Activated naive CD8-positive, alpha-beta T cell treated with anti-CD3 and anti-CD28 coated beads, Interleukin-2, amount 10 ng/mL, durations not matched to agents 7 days and 5 days (primary cell): ENCODE measurements around the gene MRM2. TPM values are rescaled to one million over a fixed set of nuclear protein-coding genes. Genes with fewer than 3 reads are reported as not detected.

Experiments used
- ATAC-seq: fragments of 150-1000 bp; cut with Tn5 transposase; one replicate; pipeline ENCODE4 v1.10.0; 2021; ENCODE audit warnings: low read depth, moderate library complexity
- POLR2A ChIA-PET: fragments of 350-600 bp; sonication (Branson Sonifier 250); formaldehyde crosslinking; loops from one replicate; lab custom pipeline; 2021; ENCODE audit warnings: antibody characterized with exemption; lab: Charles Lee
- DNase-seq: peaks from one replicate; pipeline ENCODE4 v3.0.0; 2021
- H3K27ac Mint-ChIP-seq: one replicate; pipeline ENCODE4 v1.8.0; 2022; ENCODE audit warnings: mild to moderate bottlenecking, mixed read lengths
- H3K27me3 Mint-ChIP-seq: one replicate; pipeline ENCODE4 v1.8.0; 2022; ENCODE audit warnings: mild to moderate bottlenecking, moderate library complexity, mixed read lengths
- H3K36me3 Mint-ChIP-seq: one replicate; pipeline ENCODE4 v1.8.0; 2021; ENCODE audit warnings: mild to moderate bottlenecking, mixed read lengths
- H3K4me1 Mint-ChIP-seq: one replicate; pipeline ENCODE4 v1.8.0; 2021; ENCODE audit warnings: mixed read lengths
- H3K4me3 Mint-ChIP-seq: one replicate; pipeline ENCODE4 v1.8.0; 2022; ENCODE audit warnings: mild to moderate bottlenecking, moderate library complexity, mixed read lengths
- H3K9me3 Mint-ChIP-seq: one replicate; pipeline ENCODE4 v1.8.0; 2021; ENCODE audit warnings: mixed read lengths
- total RNA-seq, 2 experiments: library from RNA; stranded (reverse); gene quantifications; one replicate each; pipeline ENCODE4 v1.2.3, GENCODE V29; 2021

Gene MRM2
- total RNA-seq, 2 experiments from 2014 or later: 27.4 to 29.3 TPM

DNA sequence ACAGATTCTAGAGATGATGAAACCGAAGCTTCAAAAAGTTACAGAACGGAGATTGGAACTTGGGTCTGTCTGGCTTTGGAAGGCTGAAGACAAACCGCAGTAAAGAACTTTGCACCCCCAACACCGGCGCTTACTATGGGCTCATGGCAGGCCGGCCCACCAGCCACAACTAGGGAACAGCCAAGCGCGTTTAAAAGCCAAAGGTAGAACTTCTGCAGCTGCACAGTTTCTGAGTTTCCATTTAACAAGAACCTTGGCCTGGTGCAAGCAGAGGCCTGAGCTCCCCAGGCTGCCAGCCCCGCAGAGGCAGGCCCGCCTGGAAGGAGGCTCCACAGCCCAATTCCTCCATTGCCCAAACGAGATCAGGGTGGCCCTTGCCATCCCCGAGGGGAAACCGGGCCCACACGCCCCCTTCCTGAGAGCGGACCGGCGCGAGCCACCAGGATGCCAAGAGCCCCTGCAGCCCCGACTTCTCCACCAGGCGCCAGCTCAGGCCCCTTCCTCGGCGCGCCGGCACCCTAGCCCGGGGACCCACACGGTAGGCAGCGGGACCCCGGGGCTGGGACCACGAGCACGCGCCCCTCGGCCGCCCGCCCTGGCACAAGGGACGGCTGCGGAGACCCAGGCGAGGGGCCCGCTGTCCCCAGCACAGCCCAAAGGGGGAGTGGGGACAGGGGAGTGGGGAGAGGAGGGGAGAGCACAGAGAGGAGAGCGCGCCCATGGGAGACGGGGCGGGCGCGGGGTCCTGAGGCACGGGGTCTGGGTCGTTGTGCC, 9.8 kb downstream of the MRM2 start:
- Mint-ChIP-seq H3K36me3 (peaks cover 8% of the 10 kb centered on the region), H3K27ac (peak overlapping the region; percentile 67), H3K9me3 (no peaks in the 10 kb centered on the region), H3K4me3 (peak overlapping the region; percentile 89), H3K4me1 (peaks cover 10% of the 10 kb centered on the region), H3K27me3 (no peaks in the 10 kb centered on the region)
- peak; percentile 37 for ATAC-seq
- DNase-seq: peak; percentile 64
- POLR2A ChIA-PET: interaction anchor here (0.6 to 2.2 kb wide), 5 partner anchors 10 to 122 kb away, joined by 3 to 21 read pairs (median 3); partner anchors contain the start of genes MRM2 and NUDT1

- Mint-ChIP-seq H3K27me3 (no peaks in the 10 kb centered on the region), H3K36me3 (peaks cover 10% of the 10 kb centered on the region), H3K27ac (no peak overlapping the region), H3K9me3 (no peaks in the 10 kb centered on the region), H3K4me1 (peaks cover 10% of the 10 kb centered on the region), H3K4me3 (no peak overlapping the region)
- no peak for DNase-seq
- POLR2A ChIA-PET: interaction anchor here (0.6 kb wide), 1 partner anchor 169 kb away, joined by 3 read pairs; no protein-coding TSS in a partner anchor
- no peak for ATAC-seq
Measured at GRCh38 chr7:2230882-2231281, 11.1 kb downstream of the MRM2 start.

DNA sequence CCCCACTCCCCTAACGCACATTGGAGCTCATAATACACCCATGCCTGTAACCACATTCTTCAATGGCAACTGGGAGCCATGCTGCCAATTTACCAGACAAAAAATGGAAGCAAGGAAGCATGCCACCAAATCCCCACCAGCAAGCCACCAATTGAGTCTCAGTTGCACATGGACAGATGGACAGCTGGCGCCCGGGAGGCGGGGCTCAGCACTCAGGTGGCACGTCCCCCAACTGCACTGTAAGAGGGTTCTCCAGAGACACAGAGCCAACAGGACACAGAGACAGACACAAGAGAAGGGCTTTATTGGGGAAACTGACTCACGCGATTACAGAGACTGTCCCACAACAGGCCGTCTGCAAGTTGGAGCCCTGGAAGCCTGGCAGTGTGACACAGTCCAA, 11.8 kb downstream of the MRM2 start:
- DNase-seq: no peak
- Mint-ChIP-seq H3K9me3 (no peaks in the 10 kb centered on the region), H3K36me3 (peaks cover 14% of the 10 kb centered on the region), H3K27me3 (no peaks in the 10 kb centered on the region), H3K4me3 (no peak overlapping the region), H3K4me1 (peaks cover 10% of the 10 kb centered on the region), H3K27ac (no peak overlapping the region)
- ATAC-seq: no peak
- POLR2A ChIA-PET: interaction anchor here (0.6 kb wide), 1 partner anchor 170 kb away, joined by 3 read pairs; no protein-coding TSS in a partner anchor

- Mint-ChIP-seq H3K36me3 (peaks cover 12% of the 10 kb centered on the region), H3K4me3 (no peak overlapping the region), H3K27ac (no peak overlapping the region), H3K9me3 (no peaks in the 10 kb centered on the region), H3K27me3 (no peaks in the 10 kb centered on the region), H3K4me1 (peaks cover 10% of the 10 kb centered on the region)
- DNase-seq (no peak), ATAC-seq (no peak)
- POLR2A ChIA-PET: no interaction called here
Measured at GRCh38 chr7:2229467-2229866, 12.5 kb downstream of the MRM2 start.

DNA sequence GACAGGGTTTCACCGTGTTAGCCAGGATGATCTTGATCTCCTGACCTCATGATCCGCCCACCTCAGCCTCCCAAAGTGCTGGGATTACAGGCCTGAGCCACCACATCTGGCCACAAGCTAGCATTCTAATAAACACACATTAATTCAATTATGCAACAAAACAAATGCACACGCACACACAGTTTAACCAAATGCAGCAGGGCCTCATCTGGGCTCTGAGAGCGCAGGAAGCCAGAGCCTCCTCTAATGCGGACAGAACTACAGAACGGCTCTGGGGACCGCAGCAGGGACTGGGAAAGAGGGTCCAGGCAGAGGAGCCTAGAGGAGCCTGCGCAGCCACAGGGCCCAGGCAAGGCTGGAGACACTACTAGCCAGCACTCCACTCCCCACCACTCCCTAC, 13.1 kb downstream of the MRM2 start:
- Mint-ChIP-seq H3K27me3 (no peaks in the 10 kb centered on the region), H3K36me3 (peaks cover 15% of the 10 kb centered on the region), H3K4me3 (no peak overlapping the region), H3K9me3 (no peaks in the 10 kb centered on the region), H3K4me1 (peaks cover 10% of the 10 kb centered on the region), H3K27ac (no peak overlapping the region)
- POLR2A ChIA-PET: no interaction called here
- no peak for DNase-seq
- ATAC-seq: no peak

DNA sequence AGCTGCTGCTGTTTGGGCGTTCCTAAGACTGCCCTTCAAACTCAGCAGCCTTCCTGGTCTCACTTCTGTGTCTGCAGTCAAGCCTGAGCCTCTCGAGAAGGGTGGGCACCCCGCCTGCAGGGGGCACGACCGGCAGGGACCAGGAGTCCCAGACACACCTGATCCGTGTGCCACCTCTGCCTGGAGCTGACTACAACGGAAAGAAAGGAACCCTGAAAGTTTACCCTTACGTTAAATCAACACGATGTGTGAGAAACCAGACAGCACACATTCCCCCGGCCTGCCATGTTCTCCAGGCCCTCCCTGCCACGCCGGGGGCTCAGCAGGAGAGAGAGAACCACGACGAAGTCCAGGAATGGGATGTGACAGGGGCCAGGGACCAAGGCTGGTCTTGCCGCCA, 14.3 kb downstream of the MRM2 start:
- POLR2A ChIA-PET: no interaction called here
- Mint-ChIP-seq H3K36me3 (peaks cover 15% of the 10 kb centered on the region), H3K27ac (no peak overlapping the region), H3K27me3 (no peaks in the 10 kb centered on the region), H3K4me1 (peaks cover 5% of the 10 kb centered on the region), H3K4me3 (no peak overlapping the region), H3K9me3 (no peaks in the 10 kb centered on the region)
- ATAC-seq (no peak), DNase-seq (no peak)

GRCh38 chr7:2225830-2226229, 16.2 kb downstream of the MRM2 start:
- no peak for ATAC-seq
- Mint-ChIP-seq H3K27ac (no peak overlapping the region), H3K4me3 (no peak overlapping the region), H3K27me3 (no peaks in the 10 kb centered on the region), H3K36me3 (peaks cover 18% of the 10 kb centered on the region), H3K4me1 (no peaks in the 10 kb centered on the region), H3K9me3 (no peaks in the 10 kb centered on the region)
- POLR2A ChIA-PET: no interaction called here
- DNase-seq: no peak

GRCh38 chr7:2225336-2225735, 16.7 kb downstream of the MRM2 start:
- POLR2A ChIA-PET: no interaction called here
- Mint-ChIP-seq H3K27ac (no peak overlapping the region), H3K4me1 (no peaks in the 10 kb centered on the region), H3K4me3 (no peak overlapping the region), H3K36me3 (peaks cover 18% of the 10 kb centered on the region), H3K27me3 (no peaks in the 10 kb centered on the region), H3K9me3 (no peaks in the 10 kb centered on the region)
- no peak for ATAC-seq
- no peak for DNase-seq

- Mint-ChIP-seq H3K27ac (no peak overlapping the region), H3K4me1 (no peaks in the 10 kb centered on the region), H3K9me3 (no peaks in the 10 kb centered on the region), H3K36me3 (peaks cover 18% of the 10 kb centered on the region), H3K4me3 (no peak overlapping the region), H3K27me3 (no peaks in the 10 kb centered on the region)
- ATAC-seq (no peak), DNase-seq (no peak)
- POLR2A ChIA-PET: no interaction called here
Measured at GRCh38 chr7:2224934-2225333, 17.1 kb downstream of the MRM2 start.

DNA sequence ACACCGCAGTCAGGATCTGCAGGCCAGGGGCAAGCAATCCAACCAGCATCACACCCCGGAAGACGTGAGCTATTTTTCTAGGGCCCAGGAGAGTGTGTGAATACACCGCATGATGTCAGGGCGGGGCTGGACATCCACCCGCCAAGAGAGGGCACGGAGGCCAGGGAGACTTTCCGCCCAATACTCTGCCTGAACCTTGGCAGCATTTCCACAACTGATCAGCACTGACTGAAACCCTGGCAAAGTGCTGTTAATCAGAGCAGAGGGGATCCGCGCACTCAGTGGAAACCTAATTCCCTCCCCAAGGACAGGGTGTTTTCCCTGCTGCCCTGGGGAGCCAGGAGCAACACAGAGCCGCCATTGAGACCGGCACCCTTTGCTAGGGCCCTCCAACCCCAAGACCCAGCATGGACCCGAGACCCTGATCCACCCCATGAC, 17.5 kb downstream of the MRM2 start:
- POLR2A ChIA-PET: no interaction called here
- no peak overlapping the region for H3K4me3 Mint-ChIP-seq
- no peaks in the 10 kb centered on the region for H3K9me3 Mint-ChIP-seq
- H3K27me3 Mint-ChIP-seq: no peaks in the 10 kb centered on the region
- no peak overlapping the region for H3K27ac Mint-ChIP-seq
- no peaks in the 10 kb centered on the region for H3K4me1 Mint-ChIP-seq
- DNase-seq (no peak), ATAC-seq (no peak)
- H3K36me3 Mint-ChIP-seq: peaks cover 18% of the 10 kb centered on the region

- Mint-ChIP-seq H3K27me3 (no peaks in the 10 kb centered on the region), H3K4me1 (no peaks in the 10 kb centered on the region), H3K36me3 (peaks cover 18% of the 10 kb centered on the region), H3K27ac (no peak overlapping the region), H3K4me3 (no peak overlapping the region), H3K9me3 (no peaks in the 10 kb centered on the region)
- POLR2A ChIA-PET: no interaction called here
- no peak for DNase-seq
- no peak for ATAC-seq
Measured at GRCh38 chr7:2223321-2223720, 18.7 kb downstream of the MRM2 start.

GRCh38 chr7:2222516-2222915, 19.5 kb downstream of the MRM2 start:
- Mint-ChIP-seq H3K27ac (no peak overlapping the region), H3K36me3 (peaks cover 18% of the 10 kb centered on the region), H3K9me3 (no peaks in the 10 kb centered on the region), H3K4me1 (no peaks in the 10 kb centered on the region), H3K4me3 (no peak overlapping the region), H3K27me3 (no peaks in the 10 kb centered on the region)
- ATAC-seq: no peak
- POLR2A ChIA-PET: no interaction called here
- no peak for DNase-seq

- POLR2A ChIA-PET: no interaction called here
Measured at GRCh38 chr7:2220954-2221353, 21.1 kb downstream of the MRM2 start.

DNA sequence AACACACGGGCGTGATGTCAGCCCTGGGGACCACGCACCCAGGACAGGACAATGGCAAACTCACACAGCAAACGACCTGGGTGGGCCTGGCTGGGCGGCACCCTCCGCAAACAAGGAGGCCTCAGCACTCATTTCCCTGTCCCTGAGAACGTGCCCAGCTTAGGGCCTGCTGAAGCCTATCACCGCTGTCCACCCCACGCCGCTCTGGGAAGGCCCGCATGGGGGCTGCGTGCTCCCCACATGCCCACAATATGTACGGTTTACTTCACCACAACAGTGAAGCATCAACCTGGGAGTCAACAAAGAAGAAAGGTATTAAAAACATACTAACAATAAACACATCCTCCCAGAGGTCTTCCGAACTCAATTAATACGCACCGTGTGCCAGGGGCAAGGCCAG, 21.5 kb downstream of the MRM2 start:
- H3K27ac Mint-ChIP-seq: no peak overlapping the region
- POLR2A ChIA-PET: no interaction called here
- peaks cover 10% of the 10 kb centered on the region for H3K36me3 Mint-ChIP-seq
- no peaks in the 10 kb centered on the region for H3K9me3 Mint-ChIP-seq
- H3K4me1 Mint-ChIP-seq: no peaks in the 10 kb centered on the region
- DNase-seq (no peak), ATAC-seq (no peak)
- H3K4me3 Mint-ChIP-seq: no peak overlapping the region
- no peaks in the 10 kb centered on the region for H3K27me3 Mint-ChIP-seq

More at GRCh38 chr7:2220954-2221353, 21.1 kb downstream of the MRM2 start:
- H3K27ac Mint-ChIP-seq: no peak overlapping the region
- H3K4me1 Mint-ChIP-seq: no peaks in the 10 kb centered on the region
- ATAC-seq: no peak
- no peak for DNase-seq
- H3K4me3 Mint-ChIP-seq: no peak overlapping the region
- H3K27me3 Mint-ChIP-seq: no peaks in the 10 kb centered on the region
- H3K9me3 Mint-ChIP-seq: no peaks in the 10 kb centered on the region
- peaks cover 13% of the 10 kb centered on the region for H3K36me3 Mint-ChIP-seq
